ENCODE data around the gene PTGER1.
A peak's percentile ranks its signal among the peaks of the same experiment; 100 is the strongest.
"Not testable (repeated sequence)": the region's sequence is repeated elsewhere in the genome, so short reads cannot be mapped to it uniquely, and the experiment has no call there.

PTGER1 gene

DNA sequence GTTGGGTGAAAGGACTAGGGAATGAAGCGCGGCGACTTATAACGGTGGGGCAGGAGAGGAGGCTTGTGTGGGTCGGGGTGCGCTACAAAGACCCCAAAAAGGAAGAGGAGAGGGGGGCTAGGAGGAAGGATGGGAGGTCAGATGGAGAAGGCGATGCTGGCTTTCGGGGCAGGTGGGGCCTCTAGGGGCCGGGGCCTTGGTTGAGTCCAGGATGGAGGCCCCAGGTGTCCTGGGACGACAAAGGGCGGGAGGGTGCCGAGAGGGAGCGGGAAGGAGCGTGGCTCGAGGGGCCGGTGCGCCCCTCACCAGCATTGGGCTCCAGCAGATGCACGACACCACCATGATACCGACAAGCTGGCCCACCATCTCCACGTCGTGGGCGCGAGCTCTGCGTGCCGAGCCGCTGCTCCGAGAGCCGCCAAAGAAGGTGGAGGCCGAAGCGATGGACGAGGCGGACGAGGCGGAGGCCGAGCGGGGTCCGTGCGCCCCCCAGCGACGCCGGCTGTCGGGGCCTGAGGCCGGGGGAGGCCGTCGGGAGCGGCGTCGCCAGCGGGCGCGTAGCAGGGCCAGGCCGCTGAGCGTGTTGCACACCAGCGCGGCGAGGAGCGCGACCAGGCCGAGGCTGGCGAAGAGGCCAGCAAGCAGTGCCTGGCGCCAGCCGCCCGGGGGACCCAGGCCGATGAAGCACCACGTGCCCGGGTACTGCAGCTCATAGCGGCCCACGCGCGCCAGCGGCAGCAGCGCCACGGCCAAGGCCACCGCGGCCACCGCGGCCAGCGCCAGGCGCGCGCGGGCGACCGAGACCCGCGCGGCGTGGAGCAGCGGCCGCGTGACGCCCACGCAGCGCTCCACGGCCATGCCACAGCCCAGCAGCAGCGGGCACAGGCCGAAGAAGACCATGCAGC lies 1.8 kb downstream of the PTGER1 start:
- DNase-seq = no peak

DNA sequence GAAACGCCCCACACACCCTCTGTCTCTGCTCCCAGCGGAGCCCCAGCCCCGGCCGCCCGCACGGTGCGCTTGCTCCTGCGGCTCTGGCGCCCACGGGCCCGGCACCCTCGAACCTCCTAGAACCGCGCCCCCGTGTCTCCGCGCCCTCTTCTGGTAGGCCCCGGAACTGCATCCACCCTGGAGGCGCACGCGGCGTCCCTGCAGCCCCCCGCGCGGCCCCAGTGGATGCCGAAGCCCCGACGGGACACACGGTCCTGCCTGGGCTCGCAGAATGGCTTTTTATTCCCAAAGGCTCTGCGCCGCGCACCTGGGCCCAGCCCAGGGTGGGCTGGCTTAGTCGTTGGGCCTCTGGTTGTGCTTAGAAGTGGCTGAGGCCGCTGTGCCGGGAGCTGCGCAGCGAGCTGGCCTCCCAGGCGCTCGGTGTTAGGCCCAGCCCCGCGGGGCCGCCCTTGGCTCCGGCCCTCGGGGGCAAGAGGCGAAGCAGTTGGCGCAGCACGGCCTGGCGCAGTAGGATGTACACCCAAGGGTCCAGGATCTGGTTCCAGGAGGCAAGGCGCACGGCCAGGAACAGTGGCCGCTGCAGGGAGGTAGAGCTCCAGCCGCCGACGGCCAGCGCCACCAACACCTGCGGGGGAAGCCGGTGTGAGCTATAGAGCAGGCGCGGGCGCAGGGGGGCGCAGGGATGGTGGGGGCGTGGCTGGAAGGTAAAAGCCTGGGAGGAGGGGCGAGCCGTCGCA lies 2.8 kb downstream of the PTGER1 start:
- DNase-seq = peak; percentile 20 to 26

GRCh38 chr19:14471436-14472187 lies 3.5 kb downstream of the PTGER1 start:
- DNase-seq = no peak

DNA sequence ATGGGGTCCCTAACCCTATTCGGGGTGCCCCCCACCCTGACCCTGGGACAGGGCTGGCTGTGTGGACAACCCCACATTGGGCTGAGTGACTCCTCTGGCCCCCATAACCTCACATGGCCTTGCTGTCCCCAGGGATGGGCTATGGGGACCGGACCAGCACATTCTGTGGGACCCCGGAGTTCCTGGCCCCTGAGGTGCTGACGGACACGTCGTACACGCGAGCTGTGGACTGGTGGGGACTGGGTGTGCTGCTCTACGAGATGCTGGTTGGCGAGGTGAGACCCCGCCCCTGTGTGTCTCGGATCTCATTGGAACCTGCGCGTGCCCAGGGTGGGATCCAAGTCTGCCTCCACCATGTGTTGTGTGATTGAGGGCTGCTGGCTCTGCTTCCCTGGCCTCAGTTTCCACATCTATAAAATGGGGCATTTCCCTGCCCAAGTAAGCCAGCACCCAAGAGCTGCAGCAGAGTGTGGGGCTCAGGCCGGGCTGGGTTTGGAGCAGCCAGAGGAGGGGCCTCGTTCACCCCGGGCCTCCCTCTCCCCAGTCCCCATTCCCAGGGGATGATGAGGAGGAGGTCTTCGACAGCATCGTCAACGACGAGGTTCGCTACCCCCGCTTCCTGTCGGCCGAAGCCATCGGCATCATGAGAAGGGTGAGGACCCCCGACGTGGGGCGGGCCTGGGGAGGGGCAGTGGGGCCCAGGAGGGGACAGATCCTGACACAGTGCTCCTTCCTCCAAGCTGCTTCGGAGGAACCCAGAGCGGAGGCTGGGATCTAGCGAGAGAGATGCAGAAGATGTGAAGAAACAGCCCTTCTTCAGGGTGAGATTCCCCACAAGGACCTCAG lies 4.9 kb downstream of the PTGER1 start:
- no peak for DNase-seq

GRCh38 chr19:14467816-14468215 lies 7.3 kb downstream of the PTGER1 start:
- no peak for DNase-seq

DNA sequence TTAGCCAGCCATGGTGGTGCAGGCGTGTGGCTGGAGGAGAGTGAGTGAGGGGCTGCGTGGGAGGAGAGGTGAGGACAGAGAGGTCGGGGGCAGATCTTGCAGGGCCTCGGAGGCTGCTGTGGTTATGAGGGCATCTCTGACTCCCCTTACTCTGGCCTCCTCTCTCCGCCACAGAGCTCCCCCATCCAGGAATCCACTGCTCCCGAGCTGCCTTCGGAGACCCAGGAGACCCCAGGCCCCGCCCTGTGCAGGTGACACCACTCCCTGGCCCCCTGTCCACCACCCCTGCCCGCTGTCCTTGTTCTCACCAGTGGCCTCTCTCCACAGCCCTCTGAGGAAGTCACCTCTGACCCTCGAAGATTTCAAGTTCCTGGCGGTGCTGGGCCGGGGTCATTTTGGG lies 7.8 kb downstream of the PTGER1 start:
- DNase-seq = no peak

DNA sequence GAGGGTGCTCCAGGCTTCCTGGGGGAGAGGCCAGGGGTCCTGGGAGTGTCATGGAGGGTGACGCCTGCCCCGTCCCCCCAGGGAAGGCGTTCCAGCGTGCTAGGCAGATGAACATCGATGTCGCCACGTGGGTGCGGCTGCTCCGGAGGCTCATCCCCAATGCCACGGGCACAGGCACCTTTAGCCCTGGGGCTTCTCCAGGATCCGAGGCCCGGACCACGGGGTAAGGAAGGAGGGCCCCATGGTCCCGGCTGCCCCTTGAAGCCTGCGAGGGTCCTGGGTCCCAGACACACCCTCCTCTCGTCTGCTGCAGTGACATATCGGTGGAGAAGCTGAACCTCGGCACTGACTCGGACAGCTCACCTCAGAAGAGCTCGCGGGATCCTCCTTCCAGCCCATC lies 11.4 kb downstream of the PTGER1 start:
- no peak for DNase-seq

GRCh38 chr19:14462401-14462800 lies 12.8 kb downstream of the PTGER1 start:
- not testable (repeated sequence) for DNase-seq

GRCh38 chr19:14460935-14461334 lies 14.2 kb downstream of the PTGER1 start:
- no peak for DNase-seq

DNA sequence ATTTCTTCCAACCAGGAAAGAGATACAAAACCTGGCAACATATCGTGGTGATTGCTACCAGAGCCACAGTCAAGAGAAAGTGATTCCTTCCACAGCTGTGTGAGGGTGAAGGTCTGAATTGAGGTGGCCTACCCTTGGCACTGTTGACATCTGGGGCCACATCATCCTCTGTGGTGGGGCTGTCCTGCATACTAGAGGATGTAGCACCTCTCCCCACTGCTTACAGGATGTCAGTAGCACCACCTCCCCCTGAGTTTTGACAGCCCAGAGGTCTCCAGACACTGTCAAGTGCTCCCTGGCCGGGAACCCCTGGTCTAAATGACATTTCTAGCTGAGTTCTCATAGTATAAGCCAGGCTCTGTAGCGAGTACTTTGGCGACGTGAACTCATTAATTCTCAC lies 15.5 kb downstream of the PTGER1 start:
- no peak for DNase-seq

GRCh38 chr19:14452303-14452702 lies 22.9 kb downstream of the PTGER1 start:
- DNase-seq = not testable (repeated sequence)

DNA sequence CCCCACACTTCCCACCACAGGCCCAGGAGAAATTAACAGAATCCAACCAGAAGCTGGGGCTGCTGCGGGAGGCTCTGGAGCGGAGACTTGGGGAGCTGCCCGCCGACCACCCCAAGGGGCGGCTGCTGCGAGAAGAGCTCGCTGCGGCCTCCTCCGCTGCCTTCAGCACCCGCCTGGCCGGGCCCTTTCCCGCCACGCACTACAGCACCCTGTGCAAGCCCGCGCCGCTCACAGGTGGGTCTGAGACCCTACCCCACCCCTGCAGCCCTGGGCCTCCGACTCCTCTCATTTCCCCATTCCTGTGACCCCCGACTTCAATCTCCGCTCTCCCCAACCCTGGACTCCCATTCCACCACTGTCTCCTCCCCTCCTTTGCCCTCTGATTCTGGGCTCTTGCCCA lies 24.3 kb downstream of the PTGER1 start:
- no peak for DNase-seq

- peak in 1 of 2 experiments; percentile 44 for DNase-seq
Measured at GRCh38 chr19:14450168-14450874, 24.8 kb downstream of the PTGER1 start.

DNA sequence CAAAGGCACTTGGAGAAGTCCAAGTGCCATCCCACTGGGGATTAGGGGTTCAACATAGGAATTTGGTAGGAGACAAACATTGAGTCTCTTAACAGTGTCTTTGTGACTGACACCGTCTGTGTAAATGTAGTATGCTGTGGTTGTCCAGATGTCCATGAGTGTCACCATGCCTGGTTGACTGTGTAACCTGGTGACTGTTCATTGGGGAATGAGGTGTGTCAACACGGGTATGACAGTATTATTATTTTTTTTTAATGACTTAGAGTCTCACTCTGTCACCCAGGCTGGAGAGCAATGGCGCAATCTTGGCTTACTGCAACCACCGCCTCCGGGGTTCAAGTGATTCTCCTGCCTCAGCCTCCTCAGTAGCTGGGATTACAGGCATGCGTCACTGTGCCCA lies 25.8 kb downstream of the PTGER1 start:
- no peak for DNase-seq

GRCh38 chr19:14446336-14447036 lies 28.7 kb downstream of the PTGER1 start:
- DNase-seq = no peak

- no peak for DNase-seq
Measured at GRCh38 chr19:14443632-14444216, 31.4 kb downstream of the PTGER1 start.

GRCh38 chr19:14442891-14443631 lies 32.1 kb downstream of the PTGER1 start:
- no peak for DNase-seq

- DNase-seq = no peak
Measured at GRCh38 chr19:14441041-14441938, 33.9 kb downstream of the PTGER1 start.

GRCh38 chr19:14440049-14440448 lies 35.1 kb downstream of the PTGER1 start:
- DNase-seq = no peak

Measured in NCI-H446 (cell line).